ENCODE data around the gene QKI. TPM values are rescaled to one million over a fixed set of nuclear protein-coding genes. Genes with fewer than 3 reads are reported as not detected.
"Not testable (repeated sequence)": the region's sequence is repeated elsewhere in the genome, so short reads cannot be mapped to it uniquely, and the experiment has no call there.

The QKI gene
- total RNA-seq, 3 donors from 2014 or later, result 158 to 304 (median 172) TPM

GRCh38 chr6:163435023-163435422 is 20.5 kb downstream of the QKI start:
- no peak for DNase-seq (ENCODE audit: low spot score in 2 of 2)
- H3K27ac ChIP-seq, result no peak overlapping the region
- no peaks in the 10 kb centered on the region for H3K9me3 ChIP-seq
- no peaks in the 10 kb centered on the region for H3K27me3 ChIP-seq
- H3K36me3 ChIP-seq, result no peaks in the 10 kb centered on the region
- no peak for TF ChIP-seq POLR2A (IDR thresholded peaks at IDR 0.05)
- no peak for TF ChIP-seq POLR2AphosphoS5 (IDR thresholded peaks at IDR 0.05)
- no peak for TF ChIP-seq CTCF (IDR thresholded peaks at IDR 0.05)
- no peak overlapping the region for H3K4me3 ChIP-seq
- intact Hi-C loops (cut with DNase I; ENCODE audit: low total_unique reads), result no loop called here
- H3K4me1 ChIP-seq, result peaks cover 0 to 8% of the 10 kb centered on the region in 2 donors

GRCh38 chr6:163436843-163437242 is 22.3 kb downstream of the QKI start:
- H3K4me3 ChIP-seq, result no peak overlapping the region
- H3K27ac ChIP-seq, result no peak overlapping the region
- H3K4me1 ChIP-seq, result peaks cover 0 to 10% of the 10 kb centered on the region in 2 donors
- intact Hi-C loops (cut with DNase I; ENCODE audit: low total_unique reads), result no loop called here
- TF ChIP-seq CTCF (IDR thresholded peaks at IDR 0.05) (no peak), POLR2A (IDR thresholded peaks at IDR 0.05) (no peak), POLR2AphosphoS5 (IDR thresholded peaks at IDR 0.05) (no peak)
- H3K36me3 ChIP-seq, result no peaks in the 10 kb centered on the region
- no peaks in the 10 kb centered on the region for H3K27me3 ChIP-seq
- H3K9me3 ChIP-seq, result no peaks in the 10 kb centered on the region
- no peak for DNase-seq (ENCODE audit: low spot score in 2 of 2)

GRCh38 chr6:163437466-163437865 is 22.9 kb downstream of the QKI start:
- intact Hi-C loops (cut with DNase I; ENCODE audit: low total_unique reads), result no loop called here
- TF ChIP-seq POLR2AphosphoS5 (IDR thresholded peaks at IDR 0.05), result no peak
- TF ChIP-seq POLR2A (IDR thresholded peaks at IDR 0.05), result no peak
- no peak for TF ChIP-seq CTCF (IDR thresholded peaks at IDR 0.05)
- peaks cover 0 to 10% of the 10 kb centered on the region in 2 donors for H3K4me1 ChIP-seq

GRCh38 chr6:163438298-163438939 is 23.9 kb downstream of the QKI start:
- DNase-seq (ENCODE audit: low spot score in 2 of 2), result no peak
- H3K27me3 ChIP-seq, result no peaks in the 10 kb centered on the region
- TF ChIP-seq CTCF (IDR thresholded peaks at IDR 0.05) (no peak), POLR2AphosphoS5 (IDR thresholded peaks at IDR 0.05) (no peak), POLR2A (IDR thresholded peaks at IDR 0.05) (no peak)
- H3K4me1 ChIP-seq, result peaks cover 0 to 10% of the 10 kb centered on the region in 2 donors
- H3K9me3 ChIP-seq, result no peaks in the 10 kb centered on the region
- no peaks in the 10 kb centered on the region for H3K36me3 ChIP-seq
- intact Hi-C loops (cut with DNase I; ENCODE audit: low total_unique reads), result no loop called here
- H3K4me3 ChIP-seq, result no peak overlapping the region
- H3K27ac ChIP-seq, result no peak overlapping the region

More at GRCh38 chr6:163437466-163437865, 22.9 kb downstream of the QKI start:
- H3K9me3 ChIP-seq, result no peaks in the 10 kb centered on the region
- H3K27me3 ChIP-seq, result no peaks in the 10 kb centered on the region
- DNase-seq (ENCODE audit: low spot score in 2 of 2), result no peak
- no peaks in the 10 kb centered on the region for H3K36me3 ChIP-seq
- H3K4me3 ChIP-seq, result no peak overlapping the region
- H3K27ac ChIP-seq, result no peak overlapping the region

GRCh38 chr6:163438940-163439335 is 24.4 kb downstream of the QKI start:
- peaks cover 0 to 10% of the 10 kb centered on the region in 2 donors for H3K4me1 ChIP-seq
- H3K9me3 ChIP-seq, result no peaks in the 10 kb centered on the region
- no peak overlapping the region for H3K4me3 ChIP-seq
- no peaks in the 10 kb centered on the region for H3K27me3 ChIP-seq
- intact Hi-C loops (cut with DNase I; ENCODE audit: low total_unique reads), result no loop called here
- TF ChIP-seq POLR2AphosphoS5 (IDR thresholded peaks at IDR 0.05), result no peak
- no peak for TF ChIP-seq CTCF (IDR thresholded peaks at IDR 0.05)
- TF ChIP-seq POLR2A (IDR thresholded peaks at IDR 0.05), result no peak
- no peaks in the 10 kb centered on the region for H3K36me3 ChIP-seq
- peak in 1 of 2 donors; percentile 25 for DNase-seq (ENCODE audit: low spot score in 2 of 2)
- no peak overlapping the region for H3K27ac ChIP-seq

GRCh38 chr6:163439390-163439789 is 24.9 kb downstream of the QKI start:
- H3K4me3 ChIP-seq; H3K27ac ChIP-seq; intact Hi-C loops (cut with DNase I; ENCODE audit: low total_unique reads); H3K9me3 ChIP-seq; H3K27me3 ChIP-seq; DNase-seq (ENCODE audit: low spot score in 2 of 2); H3K36me3 ChIP-seq; H3K4me1 ChIP-seq: not testable (repeated sequence)

Measured in breast epithelium (tissue), 4 donors.